Stimulated activated CD4-positive, alpha-beta T cell treated with anti-CD3 and anti-CD28 coated beads, Interleukin-12 subunit alpha, Interleukin-12 subunit beta, amount 100 ng/mL, for 4 hours (primary cell): ENCODE data around the gene KIF6.

Source experiments
- DNase-seq: peaks from one replicate; pipeline ENCODE4 v3.0.0-alpha.2; 2020

KIF6 gene

GRCh38 chr6:39409889-39410288 is 315.3 kb downstream of the KIF6 start:
- DNase-seq, result no peak

GRCh38 chr6:39407446-39407993 is 317.7 kb downstream of the KIF6 start:
- DNase-seq, result no peak

GRCh38 chr6:39404312-39404711 is 320.9 kb downstream of the KIF6 start:
- DNase-seq, result no peak

GRCh38 chr6:39403304-39403703 is 321.9 kb downstream of the KIF6 start:
- no peak for DNase-seq

GRCh38 chr6:39402239-39402751 is 322.9 kb downstream of the KIF6 start:
- no peak for DNase-seq

GRCh38 chr6:39401376-39401775 is 323.8 kb downstream of the KIF6 start:
- no peak for DNase-seq

- no peak for DNase-seq
Observed at GRCh38 chr6:39400026-39400425, 325.2 kb downstream of the KIF6 start.

- no peak for DNase-seq
Observed at GRCh38 chr6:39396854-39397253, 328.4 kb downstream of the KIF6 start.

GRCh38 chr6:39393075-39393474 is 332.1 kb downstream of the KIF6 start:
- DNase-seq, result no peak

GRCh38 chr6:39391182-39391581 is 334.0 kb downstream of the KIF6 start:
- DNase-seq, result no peak

- DNase-seq, result no peak
Observed at GRCh38 chr6:39389484-39389767, 335.8 kb downstream of the KIF6 start.

GRCh38 chr6:39388606-39389483 is 336.4 kb downstream of the KIF6 start:
- no peak for DNase-seq

GRCh38 chr6:39387785-39388184 is 337.4 kb downstream of the KIF6 start:
- DNase-seq, result no peak

- DNase-seq, result no peak
Observed at GRCh38 chr6:39386487-39386886, 338.7 kb downstream of the KIF6 start.

GRCh38 chr6:39381550-39382140 is 343.6 kb downstream of the KIF6 start:
- DNase-seq, result no peak

GRCh38 chr6:39380837-39381549 is 344.2 kb downstream of the KIF6 start:
- no peak for DNase-seq

GRCh38 chr6:39378960-39379425 is 346.2 kb downstream of the KIF6 start:
- no peak for DNase-seq

GRCh38 chr6:39378175-39378959 is 346.8 kb downstream of the KIF6 start:
- DNase-seq, result no peak

- DNase-seq, result no peak
Observed at GRCh38 chr6:39377539-39377950, 347.7 kb downstream of the KIF6 start.

- no peak for DNase-seq
Observed at GRCh38 chr6:39375405-39375804, 349.8 kb downstream of the KIF6 start.

- no peak for DNase-seq
Observed at GRCh38 chr6:39370390-39370789, 354.8 kb downstream of the KIF6 start.

- no peak for DNase-seq
Observed at GRCh38 chr6:39369987-39370386, 355.2 kb downstream of the KIF6 start.

GRCh38 chr6:39367700-39368099 is 357.5 kb downstream of the KIF6 start:
- no peak for DNase-seq
